ENCODE results near the gene HMGA1.

Gene HMGA1

GRCh38 chr6:34273242-34273805 is 36.7 kb downstream of the HMGA1 start:
- no peak for TF ChIP-seq SIN3A (IDR thresholded peaks at IDR 0.05; ENCODE audit: borderline replicate concordance, insufficient read depth, low read length)
- TF ChIP-seq REST (IDR thresholded peaks at IDR 0.05; ENCODE audit: insufficient read depth in 1 of 2, low read depth in 2 of 2, low read length in 2 of 2): no peak
- no peak for TF ChIP-seq FOXP2 (optimal IDR thresholded peaks at IDR 0.05; ENCODE audit: borderline replicate concordance, extremely low read depth, extremely low read length, insufficient read depth)

GRCh38 chr6:34274129-34274528 is 37.5 kb downstream of the HMGA1 start:
- TF ChIP-seq SIN3A (IDR thresholded peaks at IDR 0.05; ENCODE audit: borderline replicate concordance, insufficient read depth, low read length) (no peak), POLR2AphosphoS5 (IDR thresholded peaks at IDR 0.05; ENCODE audit: low read depth, low read length) (no peak), FOXP2 (optimal IDR thresholded peaks at IDR 0.05; ENCODE audit: borderline replicate concordance, extremely low read depth, extremely low read length, insufficient read depth) (no peak), TAF1 (IDR thresholded peaks at IDR 0.05; ENCODE audit: borderline replicate concordance, insufficient read depth, low read length) (no peak), REST (IDR thresholded peaks at IDR 0.05; ENCODE audit: insufficient read depth in 1 of 2, low read depth in 2 of 2, low read length in 2 of 2) (no peak)

- no peak for TF ChIP-seq REST (IDR thresholded peaks at IDR 0.05; ENCODE audit: insufficient read depth in 1 of 2, low read depth in 2 of 2, low read length in 2 of 2)
- no peak for TF ChIP-seq TAF1 (IDR thresholded peaks at IDR 0.05; ENCODE audit: borderline replicate concordance, insufficient read depth, low read length)
- no peak for TF ChIP-seq FOXP2 (optimal IDR thresholded peaks at IDR 0.05; ENCODE audit: borderline replicate concordance, extremely low read depth, extremely low read length, insufficient read depth)
- no peak for TF ChIP-seq SIN3A (IDR thresholded peaks at IDR 0.05; ENCODE audit: borderline replicate concordance, insufficient read depth, low read length)
- TF ChIP-seq POLR2AphosphoS5 (IDR thresholded peaks at IDR 0.05; ENCODE audit: low read depth, low read length): no peak
Measured at GRCh38 chr6:34275128-34275804, 38.6 kb downstream of the HMGA1 start.

- TF ChIP-seq SIN3A (IDR thresholded peaks at IDR 0.05; ENCODE audit: borderline replicate concordance, insufficient read depth, low read length) (no peak), FOXP2 (optimal IDR thresholded peaks at IDR 0.05; ENCODE audit: borderline replicate concordance, extremely low read depth, extremely low read length, insufficient read depth) (no peak), REST (IDR thresholded peaks at IDR 0.05; ENCODE audit: insufficient read depth in 1 of 2, low read depth in 2 of 2, low read length in 2 of 2) (no peak), TAF1 (IDR thresholded peaks at IDR 0.05; ENCODE audit: borderline replicate concordance, insufficient read depth, low read length) (no peak), POLR2AphosphoS5 (IDR thresholded peaks at IDR 0.05; ENCODE audit: low read depth, low read length) (no peak)
Measured at GRCh38 chr6:34276191-34276590, 39.5 kb downstream of the HMGA1 start.

All from PFSK-1 (cell line).